Ovary (tissue), 9 donors: Measurements from ENCODE around the gene WWOX. TPM values are rescaled to one million over a fixed set of nuclear protein-coding genes. Genes with fewer than 3 reads are reported as not detected.

Experiments used
- DNase-seq, 5 donors: peaks; one replicate each; pipeline ENCODE4 v3.0.0-alpha.2; 2019 to 2020
- H3K27ac ChIP-seq, 2 donors: fragments of 200-600 bp; one replicate each; pipeline versions ENCODE4 v1.5.1 to v1.8.0; 2019 to 2022
- H3K27me3 ChIP-seq: fragments of 200-600 bp; one replicate; pipeline ENCODE4 v1.8.0; 2022
- H3K36me3 ChIP-seq: fragments of 200-600 bp; sonication (generic); one replicate; pipeline ENCODE4 v1.5.1; 2019
- H3K4me1 ChIP-seq: one replicate; pipeline ENCODE4 v1.8.1; 2013; ENCODE audit warnings: mild to moderate bottlenecking, moderate library complexity; ENCODE audit not compliant: insufficient read depth
- H3K4me3 ChIP-seq: fragments of 200-600 bp; sonication (generic); one replicate; pipeline ENCODE4 v1.5.1; 2017
- H3K9me3 ChIP-seq, 2 donors: fragments of 200-600 bp in 1 of 2; sonication (generic) in 1 of 2; one replicate each; pipeline versions ENCODE4 v1.5.1 to v1.8.1; 2013 to 2019; ENCODE audit warnings: mild to moderate bottlenecking in 1 of 2, moderate library complexity in 1 of 2
- CTCF ChIP-seq, 3 donors: fragments of 450-650 bp in 2 of 3; fragments of 200-600 bp in 1 of 3; IDR thresholded peaks; one replicate each; pipeline versions ENCODE4 v1.5.1 to v1.8.0; 2016 to 2022; ENCODE audit warnings: antibody characterized with exemption in 3 of 3, mild to moderate bottlenecking in 1 of 3
- EP300 ChIP-seq: sonication (generic); formaldehyde crosslinking; IDR thresholded peaks from one replicate; pipeline ENCODE4 v1.6.1; 2017; ENCODE audit warnings: antibody characterized with exemption
- POLR2A ChIP-seq: fragments of 450-650 bp; IDR thresholded peaks from one replicate; pipeline ENCODE4 v1.6.1; 2017; ENCODE audit warnings: antibody characterized with exemption, mild to moderate bottlenecking, moderate library complexity
- WGBS, 3 donors: extraction: QIAGEN DNeasy Blood & Tissue Kit in 1 of 3; methylation state at CpG; one replicate each; pipeline versions ENCODE4 v1.1.5 to v1.1.7; 2013 to 2017; 5-methylcytosine and 5-hydroxymethylcytosine counted together
- intact Hi-C, 4 donors: fragments of 100-400 bp; cut with DNase I; formaldehyde crosslinking; loops; one replicate each; pipeline versions ENCODE4 v1.11.0 to v1.15.1; 2022 to 2023
- polyA plus RNA-seq, 2 donors: library from polyadenylated mRNA; stranded (reverse); fragments of 200-250 nt in 1 of 2; fragments of 350-450 nt in 1 of 2; fragmentation: Illumina TruSeq in 1 of 2; extraction: RNeasy Lipid Tissue Mini Kit (QIAGEN cat#74804) in 1 of 2; gene quantifications; one replicate each; pipeline ENCODE4 v1.2.3, GENCODE V29; 2013 to 2014
- total RNA-seq, 7 donors: library from RNA; depleted of rRNA in 2 of 7; stranded (reverse); fragments of >200 nt in 2 of 7; fragmentation: NEBNext Ultra II Directional in 3 of 7; extraction: Animal tissue kit (Norgen Biotek cat#: 25700) in 3 of 7; gene quantifications; one replicate each; pipeline versions ENCODE4 v1.1.0 to v1.2.4, GENCODE V29; 2016 to 2023
- donor health status: DM: no; HTN: no; CAD: no; lungs with moderate emphysema.
- donor health status: DM: no; HTN: no; CAD: no.
- donor health status: Bipolar disorder and iron deficiency.
- donor health status: DM: yes; HTN: yes; CAD: no.
- donor health status: DM: no; HTN: no; CAD: no.
- donor health status: DM: yes; HTN: yes; CAD: no.

The WWOX gene
- total and polyA plus RNA-seq, 9 donors: 11.0 to 40.5 (median 25.2) TPM

GRCh38 chr16:78936060-78936459, 836.6 kb downstream of the WWOX start:
- Histone ChIP-seq H3K27ac (no peak overlapping the region), H3K4me1 (peaks cover 2% of the 10 kb centered on the region), H3K27me3 (no peaks in the 10 kb centered on the region), H3K36me3 (no peaks in the 10 kb centered on the region), H3K4me3 (no peak overlapping the region), H3K9me3 (no peaks in the 10 kb centered on the region)
- no peak for DNase-seq
- WGBS, 3 donors: 92 to 94% (median 94%) methylated on average over 3 of the region's 3 CpGs
- intact Hi-C loops: no loop called here
- TF ChIP-seq CTCF (IDR thresholded peaks at IDR 0.05): no peak
- TF ChIP-seq EP300: no peak
- no peak for TF ChIP-seq POLR2A

- peaks cover 2% of the 10 kb centered on the region for H3K4me1 ChIP-seq
- intact Hi-C loops: no loop called here
- no peak overlapping the region for H3K4me3 ChIP-seq
- 68 to 79% (median 75%) methylated on average over 6 of the region's 6 CpGs for WGBS, 3 donors
- DNase-seq: no peak
- H3K36me3 ChIP-seq: no peaks in the 10 kb centered on the region
- no peak overlapping the region for H3K27ac ChIP-seq
- no peaks in the 10 kb centered on the region for H3K27me3 ChIP-seq
- TF ChIP-seq EP300 (no peak), CTCF (IDR thresholded peaks at IDR 0.05) (no peak), POLR2A (no peak)
- no peaks in the 10 kb centered on the region for H3K9me3 ChIP-seq
Observed at GRCh38 chr16:78939597-78939996, 840.1 kb downstream of the WWOX start.

- peak in 1 of 5 donors; percentile 34 for DNase-seq
- no peak for TF ChIP-seq EP300
- TF ChIP-seq POLR2A: no peak
- no peak for TF ChIP-seq CTCF (IDR thresholded peaks at IDR 0.05)
- Histone ChIP-seq H3K9me3 (no peaks in the 10 kb centered on the region), H3K36me3 (no peaks in the 10 kb centered on the region), H3K27me3 (no peaks in the 10 kb centered on the region), H3K4me1 (peaks cover 5% of the 10 kb centered on the region), H3K27ac (no peak overlapping the region), H3K4me3 (no peak overlapping the region)
- 45 to 54% (median 50%) methylated on average over 8 of the region's 8 CpGs for WGBS, 3 donors
- intact Hi-C loops: no loop called here
Observed at GRCh38 chr16:78942625-78943245, 843.3 kb downstream of the WWOX start.

- no peaks in the 10 kb centered on the region for H3K9me3 ChIP-seq
- H3K27ac ChIP-seq: no peak overlapping the region
- intact Hi-C loops: no loop called here
- no peak overlapping the region for H3K4me3 ChIP-seq
- no peak for DNase-seq
- peaks cover 4% of the 10 kb centered on the region for H3K4me1 ChIP-seq
- H3K27me3 ChIP-seq: no peaks in the 10 kb centered on the region
- H3K36me3 ChIP-seq: no peaks in the 10 kb centered on the region
- no peak for TF ChIP-seq EP300
- no peak for TF ChIP-seq CTCF (IDR thresholded peaks at IDR 0.05)
- no peak for TF ChIP-seq POLR2A
- 6 to 29% (median 24%) methylated on average over 2 of the region's 2 CpGs for WGBS, 3 donors
Observed at GRCh38 chr16:78945336-78945735, 845.9 kb downstream of the WWOX start.
